Bronchial epithelial cell (primary cell): ENCODE data around the gene NPAS3. TPM values are rescaled to one million over a fixed set of nuclear protein-coding genes. Genes with fewer than 3 reads are reported as not detected.

Source experiments
- DNase-seq: peaks from one replicate; pipeline ENCODE4 v3.0.0-alpha.2; 2010; ENCODE audit warnings: low read depth
- FAIRE-seq: peaks from 2 replicates; lab custom pipeline; 2011; peaks lifted over from hg19 to GRCh38; lab: Jason Lieb, UNC
- H3K27me3 ChIP-seq: 2 replicates; pipeline ENCODE4 v1.5.1; 2011; ENCODE audit warnings: low read length; ENCODE audit not compliant: control insufficient read depth, insufficient read depth
- H3K36me3 ChIP-seq: 2 replicates; pipeline ENCODE4 v1.5.1; 2011; ENCODE audit warnings: low read length; ENCODE audit not compliant: control insufficient read depth, insufficient read depth
- H3K4me3 ChIP-seq: 2 replicates; pipeline ENCODE4 v1.5.1; 2011; ENCODE audit warnings: mild to moderate bottlenecking, low read depth, low read length, control low read depth
- total RNA-seq: library from RNA; depleted of rRNA; stranded (reverse); fragments of >200 nt; gene quantifications from 2 replicates; pipeline ENCODE4 v1.2.1, GENCODE V29; 2014
- TF ChIP-seq, protein P1 (sequence below): IDR thresholded peaks from 2 replicates; pipeline ENCODE4 v1.5.1; 2011; ENCODE audit warnings: mild to moderate bottlenecking, moderate library complexity, low read length, control low read depth, inconsistent platforms; ENCODE audit not compliant: insufficient read depth, severe bottlenecking

NPAS3 gene
- total RNA-seq, 1 donor from 2014 or later, result not detected

DNA sequence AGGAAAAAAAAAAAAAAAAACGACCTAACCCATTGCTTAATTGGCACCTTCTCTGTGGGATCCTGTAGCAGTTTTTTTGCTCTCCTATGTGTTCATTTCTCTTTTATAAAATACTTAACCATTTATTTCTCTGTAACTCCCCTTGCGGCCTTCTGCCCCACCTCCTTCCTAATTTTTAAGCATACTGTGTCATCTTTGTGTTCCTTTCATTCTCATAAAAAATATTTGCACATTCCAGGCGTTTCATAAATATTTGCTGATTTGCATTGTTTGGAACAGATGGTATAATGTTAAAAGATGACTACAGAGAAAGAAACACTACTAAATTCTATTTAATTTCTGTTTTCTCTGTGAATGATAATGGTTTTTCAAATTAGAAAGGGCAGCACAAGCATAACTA lies 77.9 kb downstream of the NPAS3 start:
- H3K4me3 ChIP-seq, result no peak overlapping the region
- FAIRE-seq (no peak), DNase-seq (no peak)
- no peaks in the 10 kb centered on the region for H3K36me3 ChIP-seq
- TF ChIP-seq, protein P1, sequence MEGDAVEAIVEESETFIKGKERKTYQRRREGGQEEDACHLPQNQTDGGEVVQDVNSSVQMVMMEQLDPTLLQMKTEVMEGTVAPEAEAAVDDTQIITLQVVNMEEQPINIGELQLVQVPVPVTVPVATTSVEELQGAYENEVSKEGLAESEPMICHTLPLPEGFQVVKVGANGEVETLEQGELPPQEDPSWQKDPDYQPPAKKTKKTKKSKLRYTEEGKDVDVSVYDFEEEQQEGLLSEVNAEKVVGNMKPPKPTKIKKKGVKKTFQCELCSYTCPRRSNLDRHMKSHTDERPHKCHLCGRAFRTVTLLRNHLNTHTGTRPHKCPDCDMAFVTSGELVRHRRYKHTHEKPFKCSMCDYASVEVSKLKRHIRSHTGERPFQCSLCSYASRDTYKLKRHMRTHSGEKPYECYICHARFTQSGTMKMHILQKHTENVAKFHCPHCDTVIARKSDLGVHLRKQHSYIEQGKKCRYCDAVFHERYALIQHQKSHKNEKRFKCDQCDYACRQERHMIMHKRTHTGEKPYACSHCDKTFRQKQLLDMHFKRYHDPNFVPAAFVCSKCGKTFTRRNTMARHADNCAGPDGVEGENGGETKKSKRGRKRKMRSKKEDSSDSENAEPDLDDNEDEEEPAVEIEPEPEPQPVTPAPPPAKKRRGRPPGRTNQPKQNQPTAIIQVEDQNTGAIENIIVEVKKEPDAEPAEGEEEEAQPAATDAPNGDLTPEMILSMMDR, result no peak
- no peaks in the 10 kb centered on the region for H3K27me3 ChIP-seq

DNA sequence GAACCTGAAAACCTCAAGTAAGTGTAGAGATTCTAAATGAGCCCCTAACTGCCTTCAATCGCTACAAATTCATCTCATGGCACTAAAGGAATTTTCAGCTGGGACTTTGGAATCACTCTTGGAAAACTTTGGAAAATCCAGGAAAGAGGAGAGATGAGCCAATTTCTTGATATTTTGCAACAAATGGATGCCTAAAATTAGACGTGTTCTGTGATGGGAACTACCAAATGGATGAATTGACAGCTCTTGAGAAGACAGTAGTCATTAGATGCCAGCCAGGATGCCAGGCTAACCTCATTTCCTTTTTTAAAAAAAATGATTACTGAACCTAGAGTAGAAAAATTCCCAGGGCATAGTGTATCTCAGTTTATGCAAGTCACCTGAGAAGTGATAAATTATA lies 78.3 kb downstream of the NPAS3 start:
- no peak overlapping the region for H3K4me3 ChIP-seq
- FAIRE-seq, result no peak
- DNase-seq, result no peak
- no peaks in the 10 kb centered on the region for H3K36me3 ChIP-seq
- TF ChIP-seq, protein P1, result no peak
- H3K27me3 ChIP-seq, result no peaks in the 10 kb centered on the region

DNA sequence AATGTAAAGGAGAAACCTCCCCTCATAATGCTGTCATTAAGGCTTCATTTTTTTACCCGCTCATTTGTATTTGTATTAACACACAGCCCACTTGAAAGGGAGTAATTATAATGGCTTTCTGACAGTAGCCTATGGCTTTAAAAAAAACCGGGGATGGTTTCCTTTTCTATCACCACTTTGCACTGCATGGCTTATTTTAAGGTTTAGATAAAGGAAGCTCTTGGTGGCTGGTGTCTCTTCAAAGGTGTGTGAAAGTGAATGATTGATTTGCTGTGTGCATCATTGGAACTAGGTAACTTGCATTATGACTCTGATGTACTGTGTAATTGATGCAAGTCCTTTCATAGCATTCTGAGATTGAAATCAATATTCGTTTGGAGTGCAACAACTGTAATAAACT lies 80.7 kb downstream of the NPAS3 start:
- DNase-seq (no peak), FAIRE-seq (no peak)
- Histone ChIP-seq H3K27me3 (no peaks in the 10 kb centered on the region), H3K4me3 (no peak overlapping the region), H3K36me3 (no peaks in the 10 kb centered on the region)
- TF ChIP-seq, protein P1, result no peak

DNA sequence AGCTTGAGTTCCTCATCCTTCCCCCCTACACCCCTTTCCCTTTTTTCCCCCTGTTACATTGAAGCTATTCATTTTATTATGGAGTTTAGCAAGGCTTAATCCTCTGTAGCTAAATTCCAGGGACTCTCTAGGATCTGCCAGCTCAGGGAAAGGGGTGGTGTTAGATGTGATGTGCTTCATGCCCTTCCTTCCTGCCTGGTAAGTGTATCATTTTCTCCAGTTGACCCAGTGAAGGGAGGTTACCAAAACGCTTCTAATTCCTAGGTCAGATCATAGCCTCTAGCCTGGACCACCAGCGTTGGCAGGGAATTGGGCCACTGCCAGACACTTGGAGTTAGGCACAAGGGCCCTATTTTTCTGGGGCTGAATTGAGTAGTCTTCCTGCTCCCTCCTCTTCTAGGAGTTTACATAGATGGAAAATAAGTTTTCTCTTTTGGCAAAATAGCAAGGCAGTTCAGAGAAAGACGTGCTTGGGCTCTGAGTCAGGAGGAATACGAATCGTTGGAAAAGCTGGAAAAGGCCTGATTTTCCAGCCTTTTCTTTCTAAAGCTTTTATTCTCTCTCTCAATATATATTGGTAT lies 88.3 kb downstream of the NPAS3 start:
- no peaks in the 10 kb centered on the region for H3K27me3 ChIP-seq
- TF ChIP-seq, protein P1, result no peak
- DNase-seq, result no peak
- H3K4me3 ChIP-seq, result no peak overlapping the region
- FAIRE-seq, result no peak
- H3K36me3 ChIP-seq, result no peaks in the 10 kb centered on the region

DNA sequence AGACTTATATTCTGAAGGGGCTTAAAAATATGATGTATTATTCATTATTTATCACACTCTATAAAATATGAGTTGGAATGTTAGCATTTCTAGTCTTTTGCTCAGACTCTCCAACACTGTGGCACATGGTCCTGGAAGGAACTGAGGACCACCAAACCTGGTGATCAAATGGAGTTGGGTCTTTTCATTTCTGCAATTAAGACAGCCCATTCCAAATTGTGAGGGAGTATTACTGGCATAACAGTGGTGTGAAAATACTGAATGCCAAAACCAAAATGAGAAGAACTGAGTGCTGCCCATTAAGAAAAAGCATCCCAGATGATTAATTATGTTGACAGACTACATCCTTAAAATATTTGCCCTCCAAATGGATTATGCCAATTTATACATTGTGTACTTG lies 90.8 kb downstream of the NPAS3 start:
- DNase-seq (no peak), FAIRE-seq (no peak)
- H3K4me3 ChIP-seq, result no peak overlapping the region
- TF ChIP-seq, protein P1, result no peak
- H3K27me3 ChIP-seq, result no peaks in the 10 kb centered on the region
- no peaks in the 10 kb centered on the region for H3K36me3 ChIP-seq

DNA sequence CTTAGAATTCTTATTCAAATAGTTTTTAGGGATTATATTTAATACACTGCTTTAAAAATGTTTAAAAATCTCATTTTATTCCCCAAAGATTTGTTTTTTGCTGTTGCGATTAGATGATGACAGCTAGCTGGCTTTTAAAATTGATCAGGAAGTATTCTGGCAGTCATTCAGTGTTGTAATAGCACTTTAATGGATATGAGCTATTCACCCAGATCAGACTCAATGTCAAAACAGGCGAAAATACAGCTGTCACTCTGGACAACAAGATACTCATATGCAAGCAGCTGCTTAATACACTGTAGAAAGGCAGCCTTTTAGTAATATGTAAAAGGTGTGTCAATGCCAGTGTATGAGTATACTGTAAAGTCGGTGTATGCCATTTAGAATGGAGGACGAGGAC lies 91.7 kb downstream of the NPAS3 start:
- no peak for FAIRE-seq
- no peak overlapping the region for H3K4me3 ChIP-seq
- H3K27me3 ChIP-seq, result no peaks in the 10 kb centered on the region
- H3K36me3 ChIP-seq, result no peaks in the 10 kb centered on the region
- TF ChIP-seq, protein P1, result no peak
- DNase-seq, result no peak
